Heart left ventricle (tissue), 16 donors: ENCODE results near the gene CNTROB. TPM values are rescaled to one million over a fixed set of nuclear protein-coding genes. Genes with fewer than 3 reads are reported as not detected.

Experiments
- ATAC-seq, 4 donors: fragments of 200-7000 bp; cut with Tn5 transposase; one replicate each; pipeline ENCODE4 v1.9.1; 2020 to 2022; ENCODE audit warnings: moderate library complexity in 4 of 4, mild to moderate bottlenecking in 3 of 4, moderate number of reproducible peaks in 1 of 4
- DNase-seq, 5 donors: peaks; one replicate each; pipeline ENCODE4 v3.0.0-alpha.2; 2020
- H3K27ac ChIP-seq, 12 donors: fragments of 200-600 bp; sonication (generic) in 4 of 12; one replicate each; pipeline versions ENCODE4 v1.5.0 to v1.8.0; 2016 to 2022; ENCODE audit warnings: mild to moderate bottlenecking in 2 of 12
- H3K27me3 ChIP-seq, 9 donors: fragments of 200-600 bp; sonication (generic) in 2 of 9; one replicate each; pipeline versions ENCODE4 v1.5.1 to v1.8.0; 2016 to 2022; ENCODE audit warnings: mild to moderate bottlenecking in 3 of 9
- H3K36me3 ChIP-seq, 9 donors: fragments of 200-600 bp; sonication (generic) in 2 of 9; one replicate each; pipeline versions ENCODE4 v1.5.0 to v1.8.0; 2018 to 2022; ENCODE audit warnings: mild to moderate bottlenecking in 2 of 9
- H3K4me1 ChIP-seq, 12 donors: fragments of 200-600 bp; sonication (generic) in 4 of 12; one replicate each; pipeline versions ENCODE4 v1.5.0 to v1.8.0; 2016 to 2022; ENCODE audit warnings: mild to moderate bottlenecking in 3 of 12
- H3K4me3 ChIP-seq, 12 donors: fragments of 200-600 bp; sonication (generic) in 4 of 12; one replicate each; pipeline versions ENCODE4 v1.5.0 to v1.8.0; 2017 to 2022; ENCODE audit warnings: mild to moderate bottlenecking in 9 of 12, moderate library complexity in 4 of 12
- H3K9me3 ChIP-seq, 12 donors: fragments of 200-600 bp; sonication (generic) in 4 of 12; one replicate each; pipeline versions ENCODE4 v1.5.0 to v1.8.0; 2016 to 2022; ENCODE audit warnings: mild to moderate bottlenecking in 1 of 12
- CTCF ChIP-seq, 12 donors: fragments of 200-600 bp; sonication (generic) in 4 of 12; IDR thresholded peaks; one replicate each; pipeline versions ENCODE4 v1.5.0 to v1.8.0; 2018 to 2022; ENCODE audit warnings: antibody characterized with exemption in 12 of 12, mild to moderate bottlenecking in 5 of 12
- POLR2A ChIP-seq, 2 donors: fragments of 450-650 bp; IDR thresholded peaks; one replicate each; pipeline ENCODE4 v1.6.1; 2017; ENCODE audit warnings: antibody characterized with exemption in 2 of 2, mild to moderate bottlenecking in 2 of 2, moderate library complexity in 2 of 2
- WGBS, 4 donors: extraction: QIAGEN DNeasy Blood & Tissue Kit in 2 of 4; methylation state at CpG; one replicate each; pipeline versions ENCODE4 v1.1.5 to v1.1.7; 2013 to 2018; 5-methylcytosine and 5-hydroxymethylcytosine counted together
- intact Hi-C, 10 donors: fragments of 100-400 bp; cut with DNase I; formaldehyde crosslinking; loops; one replicate each; pipeline versions ENCODE4 v1.11.1 to v1.14.2; 2022
- polyA plus RNA-seq, 2 donors: library from polyadenylated mRNA; stranded (reverse); fragments of 200-250 nt; gene quantifications; one replicate each; pipeline ENCODE4 v1.2.3, GENCODE V29; 2013
- total RNA-seq, 9 donors: library from RNA; depleted of rRNA in 2 of 9; stranded (reverse); fragments of >200 nt in 2 of 9; fragmentation: NEBNext Ultra II Directional in 3 of 9; extraction: Animal tissue kit (Norgen Biotek cat#: 25700) in 3 of 9; gene quantifications; one replicate each; pipeline versions ENCODE4 v1.1.0 to v1.2.4, GENCODE V29; 2016 to 2023
- donor health status: ischemic (EF 13 %, LVEDD 7.1; RV severe dilation, severe dysfunction).
- donor health status: healthy with polysubstance abuse.
- donor health status: DM: no; HTN: yes; CAD: no.
- donor health status: DM: no; HTN: no; CAD: no.
- donor health status: ischemic (EF 25% LVEDD 6.9; RV normal size, moderate dysfunction).
- donor health status: ischemic (EF 25% LVEDD 5.7; RV mildly dilated, moderate dysfunction).
- donor health status: healthy.
- donor health status: DM: yes; HTN: yes; CAD: no.
- donor health status: ischemic (EF 35%, LVEDD 5.7; RV mildly dilated, moderate dysfunction).
- donor health status: nonischemic (EF 11% LVEDD 7.7; RV severe dilation, severe dysfunction).
- donor health status: DM: yes; HTN: yes; CAD: no.
- donor health status: PGD.
- donor health status: ischemic (EF 29% LVEDD 5.4; RV normal size, mild dysfunction).
- donor health status: nonischemic (EF 23%, LVEDD 6.1; RV moderate dilation, normal function).

CNTROB gene
- total and polyA plus RNA-seq, 11 donors, result 7.9 to 19.2 (median 11.2) TPM

- H3K27me3 ChIP-seq, result peaks cover 0 to 20% (median 0%) of the 10 kb centered on the region in 9 donors
- intact Hi-C loops, result loop anchor here in 2 of 10 donors (10.0 kb wide), 1 partner anchor 238 kb away; no protein-coding TSS in a partner anchor
- WGBS, 4 donors, result 77 to 88% (median 84%) methylated on average over 6 of the region's 6 CpGs
Measured at GRCh38 chr17:7982666-7983065, 50.7 kb downstream of the CNTROB start.

DNA sequence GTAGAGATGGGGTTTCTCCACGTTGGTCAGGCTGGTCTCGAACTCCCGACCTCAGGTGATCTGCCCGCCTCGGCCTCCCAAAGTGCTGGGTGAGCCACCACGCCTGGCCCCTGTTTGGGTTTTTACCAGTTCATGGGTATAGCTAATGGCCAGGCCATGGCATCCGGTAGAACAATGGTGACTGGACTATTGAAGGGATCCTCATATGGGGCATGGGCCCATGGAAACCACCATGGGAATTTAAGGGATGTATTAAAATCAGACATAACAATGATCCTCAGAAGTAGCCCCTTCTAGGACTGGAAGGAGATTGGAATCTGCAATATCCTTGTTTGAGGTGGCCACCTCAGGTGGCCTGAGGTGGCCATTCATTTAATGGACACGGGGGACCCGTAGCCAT lies 52.9 kb downstream of the CNTROB start:
- no peak for TF ChIP-seq CTCF (IDR thresholded peaks at IDR 0.05)
- TF ChIP-seq POLR2A (IDR thresholded peaks at IDR 0.05), result no peak
- H3K36me3 ChIP-seq, result no peaks in the 10 kb centered on the region
- H3K9me3 ChIP-seq, result no peaks in the 10 kb centered on the region
- peaks cover 0 to 20% (median under 1%) of the 10 kb centered on the region in 12 donors for H3K4me1 ChIP-seq
- no peak overlapping the region for H3K4me3 ChIP-seq
- intact Hi-C loops, result loop anchor here in 9 of 10 donors (2.0 to 10.0 kb wide), 7 partner anchors 53 to 243 kb away; partner anchors contain the start of genes CNTROB (in 1 of the 9) and TRAPPC1 (in 1 of the 9)
- peaks cover 0 to 22% (median 0%) of the 10 kb centered on the region in 9 donors for H3K27me3 ChIP-seq
- ATAC-seq, result no peak
- no peak for DNase-seq
- H3K27ac ChIP-seq, result no peak overlapping the region
- WGBS, 4 donors, result 88 to 90% (median 90%) methylated on average over 8 to 9 of the region's 9 CpGs

More at GRCh38 chr17:7982666-7983065, 50.7 kb downstream of the CNTROB start:
- H3K27ac ChIP-seq, result no peak overlapping the region
- H3K36me3 ChIP-seq, result no peaks in the 10 kb centered on the region
- DNase-seq (no peak), ATAC-seq (no peak)
- peaks cover 0 to 8% (median 0%) of the 10 kb centered on the region in 12 donors for H3K4me1 ChIP-seq
- H3K4me3 ChIP-seq, result no peak overlapping the region
- TF ChIP-seq POLR2A (IDR thresholded peaks at IDR 0.05), result no peak
- TF ChIP-seq CTCF (IDR thresholded peaks at IDR 0.05), result no peak
- no peaks in the 10 kb centered on the region for H3K9me3 ChIP-seq

DNA sequence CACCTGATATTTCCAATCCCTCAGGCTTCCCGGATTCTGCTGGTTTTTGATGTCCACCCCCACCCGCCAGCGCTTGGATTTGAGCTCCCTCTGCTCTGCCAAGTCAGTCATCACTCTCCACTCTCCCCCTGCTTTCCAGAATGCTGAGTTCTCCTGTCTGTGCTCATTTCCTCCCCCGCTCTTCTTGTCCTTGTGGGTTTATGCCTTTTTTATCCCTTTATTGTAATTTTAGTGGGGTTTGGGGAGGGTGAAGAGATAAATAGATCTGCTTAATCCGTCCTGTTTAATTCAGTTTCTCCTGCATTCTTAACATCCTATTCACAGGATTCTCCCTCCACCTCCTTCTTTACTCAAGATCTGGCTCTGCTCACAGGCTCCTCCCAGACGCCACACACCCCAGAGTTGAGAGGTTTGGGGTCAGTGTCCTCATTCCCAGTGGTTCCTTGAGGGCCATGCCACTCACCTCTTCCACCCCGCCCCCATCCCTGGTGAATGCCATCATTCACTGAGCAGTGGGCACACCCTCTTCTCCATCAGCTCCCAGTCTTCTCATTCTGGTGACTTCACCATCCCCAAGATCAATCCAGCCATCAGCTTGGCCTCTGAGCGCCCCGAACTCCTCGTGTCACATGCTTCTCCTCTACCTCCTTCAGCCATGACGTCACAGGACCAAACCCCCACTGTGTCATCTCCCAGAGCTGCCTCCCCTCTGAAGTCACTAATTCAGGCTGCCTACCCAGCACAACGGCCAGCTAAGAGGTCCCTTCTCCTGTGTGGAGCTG lies 55.3 kb downstream of the CNTROB start:
- intact Hi-C loops, result loop anchor here in 9 of 10 donors (1.0 to 10.0 kb wide), 9 partner anchors 55 to 245 kb away; partner anchors contain the start of genes CNTROB (in 1 of the 9) and TRAPPC1 (in 1 of the 9)
- ATAC-seq, result no peak

More for the DNA sequence above, 55.3 kb downstream of the CNTROB start:
- Histone ChIP-seq H3K27ac (no peak overlapping the region), H3K27me3 (peaks cover 0 to 17% (median 0%) of the 10 kb centered on the region in 9 donors), H3K4me3 (no peak overlapping the region), H3K4me1 (peaks cover 0 to 22% (median 4%) of the 10 kb centered on the region in 12 donors), H3K36me3 (no peaks in the 10 kb centered on the region), H3K9me3 (no peaks in the 10 kb centered on the region)
- 65 to 70% (median 66%) methylated on average over 12 of the region's 12 CpGs for WGBS, 4 donors
- no peak for TF ChIP-seq CTCF (IDR thresholded peaks at IDR 0.05)
- TF ChIP-seq POLR2A (IDR thresholded peaks at IDR 0.05), result no peak
- DNase-seq, result no peak
